HG03457 (cell line): ENCODE measurements around the gene HNRNPL.
"Not testable (repeated sequence)": the region's sequence is repeated elsewhere in the genome, so short reads cannot be mapped to it uniquely, and the experiment has no call there.

ENCODE experiments used
- ATAC-seq: cut with Tn5 transposase; IDR thresholded peaks from one replicate; pipeline ENCODE4 v1.9.1; 2021; ENCODE audit warnings: moderate number of reproducible peaks; ENCODE audit not compliant: unreplicated experiment

HNRNPL gene

DNA sequence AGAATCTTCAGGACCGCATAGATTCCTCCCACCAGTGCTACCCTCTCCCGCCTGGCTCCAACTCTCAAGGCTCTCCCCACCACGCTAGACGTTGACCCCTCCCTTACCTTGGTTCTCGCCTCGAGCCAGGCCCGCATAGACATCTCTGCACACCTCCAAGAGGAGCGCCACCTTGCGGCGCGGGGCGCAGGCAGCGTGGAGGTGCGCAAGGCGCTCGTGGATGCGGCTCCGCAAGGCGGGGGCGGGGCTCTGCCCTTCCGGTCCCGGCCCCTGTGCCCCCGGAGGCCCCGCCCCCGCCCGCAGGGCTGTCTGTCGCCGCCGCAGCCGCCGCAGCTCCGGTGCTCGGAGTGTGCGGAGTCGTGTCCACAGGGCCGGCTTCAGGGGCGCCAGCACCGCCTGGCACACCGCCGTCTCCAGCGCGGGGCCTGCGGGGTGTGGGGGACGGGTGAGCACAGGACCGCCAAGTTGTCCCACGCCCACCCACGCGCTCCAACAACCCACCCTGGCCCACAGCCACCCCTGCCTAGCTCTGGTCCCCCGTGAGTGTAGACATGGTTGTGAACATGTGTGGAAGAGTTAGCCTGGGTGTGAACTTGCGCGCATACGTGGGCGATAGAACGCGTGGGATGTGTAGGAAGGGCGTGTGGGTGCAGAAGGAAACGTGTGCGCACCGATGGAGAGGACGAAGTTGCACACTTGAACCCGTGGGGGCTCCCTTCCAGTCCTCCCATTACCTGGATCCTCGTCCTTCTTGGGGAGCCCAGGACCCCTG is 20.2 kb upstream of the HNRNPL start:
- ATAC-seq, result peak; percentile 41

DNA sequence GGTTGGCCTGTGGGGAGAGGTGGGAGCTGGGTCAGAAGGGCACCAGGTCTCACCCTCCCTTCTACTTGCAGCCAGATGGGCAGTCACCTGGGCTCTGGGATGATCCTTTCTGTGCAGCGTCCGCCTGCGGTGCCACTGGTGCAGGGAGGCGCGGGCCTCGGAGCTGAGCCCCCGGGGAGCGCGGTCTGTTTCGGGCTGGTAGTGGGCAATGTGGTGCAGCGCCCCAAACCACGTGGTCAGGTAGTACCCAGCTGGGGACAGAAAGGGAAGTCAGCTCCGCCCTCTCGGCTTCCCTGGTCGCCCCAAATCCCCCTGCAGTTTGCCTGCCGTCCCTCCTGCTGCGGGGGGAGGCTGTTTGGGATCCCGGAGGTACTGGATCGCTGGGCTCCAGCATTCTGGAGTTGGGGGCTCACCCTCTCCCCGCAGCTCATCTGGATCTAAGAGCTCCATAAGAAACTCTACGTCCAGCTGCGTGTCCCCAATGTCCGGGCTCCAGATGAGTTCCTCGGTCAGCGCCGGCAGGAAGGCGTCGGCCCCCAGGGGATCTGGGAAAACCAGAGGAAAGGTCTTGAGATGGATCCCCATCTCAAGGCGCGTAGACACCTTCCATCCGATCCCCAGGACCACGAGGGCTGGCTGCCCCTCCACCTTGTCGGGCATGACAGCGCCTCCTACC is 19.5 kb upstream of the HNRNPL start:
- no peak for ATAC-seq

DNA sequence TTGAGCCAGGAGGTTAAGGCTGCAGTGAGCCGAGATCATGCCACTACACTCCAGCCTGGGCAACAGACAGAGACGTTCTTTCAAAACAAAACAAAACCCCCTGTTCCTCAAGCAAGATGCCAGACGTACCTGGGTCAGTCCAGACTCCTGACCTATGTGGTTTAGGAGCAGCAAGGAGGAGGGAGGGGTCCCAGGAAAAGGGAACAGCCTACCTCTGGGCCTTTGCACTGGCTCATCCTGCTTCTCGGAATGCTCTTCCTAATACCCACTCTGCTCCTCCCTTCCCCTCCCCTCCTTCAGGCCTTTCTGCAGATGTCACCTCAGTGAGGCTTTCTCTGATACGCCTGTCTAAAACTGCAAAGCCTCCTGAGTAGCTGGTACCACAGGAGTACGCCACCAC is 18.8 kb upstream of the HNRNPL start:
- ATAC-seq, result no peak

DNA sequence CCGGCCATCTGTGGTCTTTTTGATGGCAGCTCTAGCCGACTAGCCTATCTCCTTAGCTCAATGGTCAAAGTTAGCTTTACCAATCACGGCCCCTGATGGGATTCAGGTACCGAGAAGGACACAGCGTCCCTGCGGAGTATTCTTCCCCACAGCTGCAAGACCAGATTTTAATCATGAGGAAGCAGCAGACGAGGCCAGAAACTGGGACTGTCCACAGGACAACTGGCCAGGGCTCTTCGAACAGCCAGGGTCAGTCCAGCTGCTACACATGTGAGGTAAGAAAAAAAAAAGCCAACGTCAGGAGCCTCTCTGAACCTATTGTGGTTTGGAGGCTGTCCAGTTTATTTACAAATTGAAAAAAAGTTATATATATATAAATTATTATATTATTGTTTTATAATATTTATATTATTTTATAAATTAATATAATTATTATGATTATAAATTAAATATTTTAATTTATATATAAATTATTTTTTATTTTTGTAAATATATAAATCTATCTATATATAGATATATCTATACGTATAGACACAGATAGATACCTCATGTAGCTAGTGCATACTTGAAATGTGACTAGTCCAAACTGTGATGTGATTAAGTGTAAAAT is 17.5 kb upstream of the HNRNPL start:
- no peak for ATAC-seq

DNA sequence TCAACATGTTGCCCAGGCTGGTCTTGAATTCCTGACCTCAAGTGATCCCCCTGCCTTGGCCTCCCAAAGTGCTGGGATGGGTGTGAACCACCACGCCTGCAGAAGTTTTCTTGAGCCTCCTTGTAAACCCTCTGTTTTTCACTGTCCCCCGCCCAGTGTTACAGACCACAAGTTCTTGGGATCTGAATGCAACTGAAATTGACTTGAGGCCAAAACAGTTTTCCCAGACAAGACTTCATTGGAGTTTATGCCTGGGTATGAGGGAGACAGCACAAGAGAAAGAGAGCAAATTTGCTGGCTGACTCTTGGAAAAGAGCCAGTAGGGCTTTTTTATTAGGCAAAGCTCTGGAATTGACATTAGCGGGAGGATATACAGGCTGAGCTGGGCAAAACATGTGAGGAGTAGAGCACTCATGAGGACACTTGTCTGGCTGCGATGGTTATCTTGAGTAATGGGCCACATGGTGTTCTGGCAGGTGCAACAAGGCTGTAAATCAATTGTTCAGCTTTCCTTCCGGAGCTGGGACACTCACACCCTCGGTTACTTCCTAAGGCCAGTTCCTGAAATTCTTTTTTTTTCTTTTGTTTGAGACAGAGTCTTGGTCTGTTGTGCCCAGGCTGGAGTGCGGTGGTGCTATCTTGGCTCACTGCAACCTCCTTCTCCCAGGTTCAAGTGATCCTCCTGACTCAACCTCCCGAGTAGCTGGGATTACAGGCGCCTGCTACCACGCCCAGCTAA is 12.7 kb upstream of the HNRNPL start:
- ATAC-seq, result no peak

DNA sequence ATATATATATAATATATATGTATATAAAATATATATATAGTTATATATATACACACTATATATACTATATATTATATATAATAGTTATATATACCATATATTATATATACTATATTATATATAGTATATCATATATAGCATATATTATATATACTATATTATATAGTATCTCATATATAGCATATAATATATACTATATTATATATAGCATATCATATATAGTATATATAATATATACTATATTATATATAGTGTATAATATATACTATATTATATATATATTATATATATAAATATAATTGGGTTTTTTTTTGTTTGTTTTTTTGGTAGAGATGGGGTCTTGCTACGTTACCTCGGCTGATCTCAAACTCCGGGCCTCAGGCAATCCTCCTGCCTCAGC is 11.6 kb upstream of the HNRNPL start:
- no peak for ATAC-seq

DNA sequence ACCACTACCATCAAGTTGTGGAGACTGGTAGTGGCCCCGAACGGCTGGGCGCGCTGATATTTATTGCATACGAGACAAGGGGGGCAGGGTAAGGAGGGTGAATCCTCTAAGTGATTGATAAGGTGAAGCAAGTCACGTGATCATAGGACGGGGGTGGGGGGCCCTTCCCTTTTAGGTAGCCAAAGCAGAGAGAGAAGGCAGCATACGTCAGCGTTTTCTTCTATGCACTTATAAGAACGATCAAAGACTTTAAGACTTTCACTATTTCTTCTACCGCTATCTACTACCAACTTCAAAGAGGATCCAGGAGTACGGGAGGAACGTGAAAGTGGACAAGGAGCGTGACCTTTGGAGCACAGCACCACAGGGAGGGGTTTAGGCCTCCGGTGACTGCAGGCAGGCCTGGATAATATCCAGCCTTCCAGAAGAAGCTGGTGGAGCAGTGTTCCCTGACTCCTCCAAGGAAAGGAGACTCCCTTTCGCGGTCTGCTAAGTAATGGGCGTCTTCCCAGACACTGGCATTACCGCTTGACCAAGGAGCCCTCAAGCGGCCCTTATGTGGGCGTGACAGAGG is 9.9 kb upstream of the HNRNPL start:
- not testable (repeated sequence) for ATAC-seq

DNA sequence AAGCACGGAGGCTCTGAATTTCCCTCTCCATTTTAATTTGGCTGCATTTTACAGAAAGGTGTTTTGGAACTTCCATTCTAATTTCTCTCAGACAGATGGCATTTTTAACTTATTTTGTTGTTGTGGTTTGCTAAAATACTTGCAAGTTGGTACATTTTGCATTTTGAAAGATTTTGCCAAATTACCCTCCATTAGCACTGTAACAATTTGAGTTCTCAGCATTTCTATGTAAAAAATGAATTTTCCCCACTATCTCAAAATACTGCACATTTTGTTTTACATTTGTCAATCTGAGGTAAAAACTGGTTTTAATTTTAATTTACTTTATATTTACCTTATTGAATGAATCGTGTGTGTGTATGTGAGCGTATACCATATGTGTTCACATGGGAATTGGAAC is 7.0 kb upstream of the HNRNPL start:
- ATAC-seq, result no peak

DNA sequence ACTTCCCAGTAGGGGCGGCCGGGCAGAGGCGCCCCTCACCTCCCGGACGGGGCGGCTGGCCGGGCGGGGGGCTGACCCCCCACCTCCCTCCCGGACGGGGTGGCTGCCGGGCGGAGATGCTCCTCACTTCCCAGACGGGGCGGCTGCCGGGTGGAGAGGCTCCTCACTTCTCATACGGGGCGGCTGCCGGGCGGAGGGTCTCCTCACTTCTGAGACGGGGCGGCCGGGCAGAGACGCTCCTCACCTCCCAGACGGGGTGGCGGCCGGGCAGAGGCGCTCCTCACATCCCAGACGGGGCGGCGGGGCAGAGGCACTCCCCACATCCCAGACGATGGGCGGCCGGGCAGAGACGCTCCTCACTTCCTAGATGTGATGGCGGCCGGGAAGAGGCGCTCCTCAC is 6.0 kb upstream of the HNRNPL start:
- ATAC-seq, result not testable (repeated sequence)

DNA sequence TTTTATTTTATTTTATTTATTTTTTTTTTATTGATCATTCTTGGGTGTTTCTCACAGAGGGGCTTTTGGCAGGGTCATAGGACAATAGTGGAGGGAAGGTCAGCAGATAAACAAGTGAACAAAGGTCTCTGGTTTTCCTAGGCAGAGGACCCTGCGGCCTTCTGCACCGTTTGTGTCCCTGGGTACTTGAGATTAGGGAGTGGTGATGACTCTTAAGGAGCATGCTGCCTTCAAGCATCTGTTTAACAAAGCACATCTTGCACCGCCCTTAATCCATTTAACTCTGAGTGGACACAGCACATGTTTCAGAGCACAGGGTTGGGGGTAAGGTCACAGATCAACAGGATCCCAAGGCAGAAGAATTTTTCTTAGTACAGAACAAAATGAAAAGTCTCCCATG is 5.2 kb upstream of the HNRNPL start:
- ATAC-seq, result not testable (repeated sequence)

DNA sequence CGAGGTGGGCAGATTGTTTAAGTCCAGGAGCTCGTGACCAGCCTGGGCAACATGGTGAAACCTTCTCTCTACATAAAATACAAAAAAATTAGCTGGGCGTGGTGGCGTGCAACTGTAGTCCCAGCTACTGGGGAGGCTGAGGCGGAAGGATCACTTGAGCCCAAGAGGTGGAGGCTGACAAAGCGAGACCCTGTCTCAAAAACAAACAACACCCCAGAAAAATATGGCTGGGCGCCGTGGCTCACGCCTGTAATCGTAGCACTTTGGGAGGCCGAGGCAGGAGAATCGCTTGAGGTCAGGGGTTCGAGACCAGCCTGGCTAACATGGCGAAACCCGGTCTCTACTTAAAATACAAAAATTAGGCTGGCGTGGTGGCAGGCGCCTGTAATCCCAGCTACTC is 3.4 kb upstream of the HNRNPL start:
- ATAC-seq, result no peak

DNA sequence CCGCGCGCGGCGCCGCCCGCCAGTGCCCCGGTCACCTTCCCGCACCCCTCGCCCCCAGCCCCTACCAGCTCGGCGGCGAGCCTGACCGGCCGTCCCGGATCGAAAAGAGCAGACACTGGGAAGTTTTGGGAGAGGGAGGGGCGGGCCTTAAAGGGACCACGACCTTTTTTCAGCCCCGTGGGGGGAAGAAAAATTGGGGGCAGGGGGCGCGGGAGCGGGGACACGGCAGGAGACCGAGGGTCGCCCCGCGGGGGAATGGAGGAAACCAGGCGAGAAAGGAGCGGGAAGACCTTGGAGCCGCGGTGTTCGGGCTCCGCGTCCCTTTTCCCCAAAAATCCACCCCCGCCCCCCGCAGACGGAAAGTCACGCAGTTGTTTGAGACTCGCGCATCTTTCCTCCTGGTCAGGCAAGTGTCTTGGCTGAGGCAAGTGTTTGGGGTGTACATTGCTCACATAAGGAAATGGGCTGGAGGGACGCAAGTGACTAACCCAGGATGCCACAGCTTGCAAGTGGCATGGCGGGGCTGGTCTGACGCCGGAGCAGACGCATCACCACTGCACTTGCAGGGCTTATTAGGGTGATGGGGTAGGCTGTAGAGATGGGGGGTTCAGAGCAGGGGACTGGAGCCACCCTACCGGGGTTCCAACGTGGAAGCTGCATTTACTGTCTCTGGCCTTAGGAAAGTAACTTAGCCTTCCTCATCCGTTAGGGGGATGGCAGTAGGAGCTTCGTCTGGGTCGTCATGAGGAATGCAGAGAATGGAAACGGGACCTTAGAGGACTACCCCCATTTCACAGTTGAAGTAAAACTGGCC is 2.7 kb upstream of the HNRNPL start:
- ATAC-seq, result no peak

DNA sequence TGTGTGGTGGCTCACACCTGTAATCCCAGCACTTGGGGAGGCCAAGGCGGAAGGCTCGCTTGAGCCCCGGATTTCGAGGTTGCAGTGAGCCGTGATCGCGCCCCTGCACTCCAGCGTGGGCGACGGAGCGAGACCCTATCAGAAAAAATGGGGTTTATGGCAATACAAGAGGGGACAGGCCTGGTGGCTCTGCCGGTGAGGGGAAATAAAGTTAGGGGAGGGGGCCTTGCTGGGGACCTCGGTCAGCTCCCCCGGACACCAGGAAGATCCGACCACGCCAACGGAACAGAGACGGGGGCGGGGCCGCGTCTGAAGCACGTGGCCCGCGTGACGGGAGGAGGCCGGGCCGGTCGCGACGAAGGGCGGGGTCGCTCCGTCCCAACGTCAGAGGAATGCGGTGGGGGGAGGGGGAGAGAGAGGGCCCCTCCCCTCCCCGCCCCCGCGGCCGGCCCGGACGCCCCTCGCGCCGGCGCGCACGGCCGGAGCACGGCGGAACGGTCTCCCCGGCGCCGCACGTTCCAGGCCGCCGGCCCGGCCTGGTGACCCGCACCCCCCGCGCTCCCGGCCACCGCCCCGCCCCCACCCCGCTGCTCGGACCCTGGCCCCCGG is 1.9 kb upstream of the HNRNPL start:
- peak; percentile 25 for ATAC-seq

DNA sequence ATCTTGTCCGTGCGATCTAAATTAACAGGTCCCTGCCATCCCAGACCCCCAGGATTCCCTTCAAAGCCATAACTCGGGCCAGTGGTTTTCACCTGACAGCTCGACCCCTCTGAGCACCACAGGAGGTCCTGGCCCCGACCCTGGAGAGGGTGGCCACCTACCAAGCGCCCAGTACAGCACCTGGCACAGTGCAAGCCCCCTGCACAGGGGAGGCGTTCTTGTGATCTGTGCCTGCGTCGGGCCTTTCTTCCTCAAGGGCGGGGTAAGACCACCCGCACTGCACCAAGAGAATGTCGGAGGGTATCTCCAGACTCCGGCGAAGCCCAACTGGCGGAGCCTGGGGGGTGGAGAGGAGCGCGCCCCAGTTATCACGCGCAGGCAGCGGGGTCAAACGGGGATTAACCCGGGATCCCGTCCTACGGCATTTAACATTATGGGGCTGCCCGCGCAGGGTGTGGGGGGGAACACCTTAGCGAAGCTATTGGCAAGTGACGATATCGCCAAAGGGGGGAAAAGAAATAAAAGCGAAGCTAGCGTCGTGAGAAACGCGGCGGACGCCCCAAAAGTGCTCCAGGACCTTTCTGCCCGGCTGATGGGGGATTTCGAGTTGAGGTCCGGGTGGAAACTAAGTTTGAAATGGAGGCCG is 1.3 kb upstream of the HNRNPL start:
- ATAC-seq, result no peak

DNA sequence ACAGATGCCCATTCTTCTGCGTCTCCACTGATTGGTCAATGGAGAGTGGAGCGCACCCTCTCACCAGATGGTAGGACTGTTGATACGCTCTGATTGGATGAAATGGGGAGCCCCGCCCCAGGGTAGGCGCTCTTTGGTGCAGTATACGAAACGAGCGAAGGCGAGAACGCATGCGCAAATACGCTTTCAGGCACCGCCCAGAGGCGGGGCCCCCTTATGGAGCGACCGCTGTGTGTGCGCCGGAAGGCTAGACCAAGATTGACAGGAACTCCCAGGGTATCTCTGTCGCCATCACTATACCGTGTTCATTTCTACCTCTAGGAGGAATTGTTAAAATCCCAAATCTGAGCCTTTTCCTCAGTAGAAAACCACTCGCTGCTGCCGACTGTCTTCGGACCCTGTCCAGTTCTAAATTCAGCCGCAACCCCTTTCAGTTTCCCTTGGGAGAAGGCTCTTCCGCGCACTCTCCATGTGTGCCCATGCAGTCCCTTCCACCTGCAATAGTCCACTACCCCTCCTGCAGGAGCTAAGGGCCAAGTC is 720 bp upstream of the HNRNPL start:
- peak; percentile 48 for ATAC-seq

DNA sequence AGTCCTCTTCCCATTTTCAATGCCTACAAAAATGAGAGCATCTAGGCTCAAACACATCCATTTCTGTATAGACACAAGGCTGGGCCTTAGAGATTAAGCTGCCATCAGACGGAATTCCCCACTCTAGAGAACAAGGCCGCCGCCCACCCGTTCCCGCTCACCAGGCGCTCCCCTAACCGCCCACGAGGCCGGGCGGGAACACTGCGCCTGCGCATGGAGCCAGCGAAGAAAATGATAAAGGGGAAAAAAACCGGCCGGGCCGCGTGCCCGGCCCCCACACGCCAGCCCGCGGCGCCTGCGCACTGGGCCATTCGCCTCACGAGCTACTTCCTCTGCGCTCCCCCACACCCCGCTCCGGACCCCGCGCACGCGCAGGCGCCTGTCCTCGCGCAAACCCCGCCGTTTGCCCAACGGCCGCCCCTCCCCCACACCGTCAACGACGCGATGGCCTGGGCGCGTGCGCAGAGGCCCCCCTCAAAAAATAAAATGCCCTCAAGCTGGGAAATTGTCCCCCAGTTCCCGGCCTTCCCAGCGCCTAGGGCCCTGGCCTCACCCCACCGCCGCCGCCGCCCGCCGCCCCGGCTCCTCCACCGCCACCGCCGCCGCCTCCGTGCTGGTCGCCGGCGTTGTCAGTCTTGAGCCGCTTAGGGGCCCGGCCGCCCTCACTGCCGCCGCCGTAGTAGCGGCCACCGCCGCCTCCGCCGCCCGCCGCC is 483 bp downstream of the HNRNPL start:
- ATAC-seq, result peak; percentile 22

DNA sequence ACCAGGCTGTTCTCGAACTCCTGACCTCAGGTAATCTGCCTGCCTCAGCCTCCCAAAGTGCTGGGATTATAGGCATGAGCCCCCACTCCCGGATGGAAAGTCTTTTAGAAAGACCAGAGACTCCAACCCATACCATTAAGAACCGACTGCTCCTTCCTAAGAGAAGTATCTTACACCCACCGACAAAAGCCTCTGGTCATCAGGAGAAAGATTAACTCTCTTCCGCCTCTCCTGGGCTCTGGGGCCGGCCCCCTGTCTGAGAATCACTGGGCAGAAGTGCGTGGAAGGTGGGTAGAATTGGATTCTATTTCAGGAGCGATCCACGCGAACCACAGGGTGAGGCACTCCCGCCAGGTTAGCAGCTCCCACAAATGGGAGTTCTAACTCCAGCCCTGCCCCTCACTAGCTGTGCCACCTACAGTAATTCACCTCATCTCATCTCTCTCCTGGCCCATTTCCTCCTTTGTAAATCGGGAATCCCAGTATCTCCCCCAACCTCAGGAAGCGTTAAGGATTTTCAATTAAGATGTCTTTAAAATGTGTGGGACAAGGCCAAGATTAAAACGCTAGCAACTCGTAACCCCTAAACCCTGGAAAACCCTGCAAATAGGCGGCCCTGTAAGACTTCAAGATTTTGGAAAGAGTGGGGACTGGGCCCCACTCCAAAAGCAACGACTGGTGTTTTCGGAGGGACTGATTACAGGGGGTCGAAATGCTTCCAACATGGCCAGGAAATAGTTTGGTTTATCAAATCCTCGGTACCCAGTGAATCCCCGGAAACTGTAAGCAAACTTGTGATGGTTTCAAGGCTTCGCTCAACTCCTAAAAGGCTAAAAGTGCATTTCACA is 1.3 kb downstream of the HNRNPL start:
- ATAC-seq, result no peak

DNA sequence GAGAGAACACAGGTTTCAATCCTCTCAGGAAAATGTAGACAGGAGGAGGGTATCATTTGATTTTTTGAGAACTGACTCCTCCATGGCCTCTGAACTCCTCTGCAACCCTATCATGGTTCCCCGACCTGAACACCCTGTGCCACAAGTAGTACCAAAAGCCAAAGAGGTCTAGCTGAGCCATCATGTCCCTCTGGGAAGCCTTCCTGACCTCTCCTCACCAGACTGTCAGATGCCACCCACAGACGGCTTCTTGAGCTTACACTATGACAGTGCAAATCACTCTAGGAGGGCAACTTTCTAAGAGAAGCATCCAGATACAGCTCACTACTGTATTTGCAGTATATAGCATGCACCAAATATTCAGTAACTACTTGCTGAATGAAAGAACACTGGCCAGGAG is 3.7 kb downstream of the HNRNPL start:
- no peak for ATAC-seq
